RWPE2 (cell line): Measurements from ENCODE around the gene ZMYND10.

Experiments used
- ATAC-seq: fragments of 200-7000 bp; cut with Tn5 transposase; 3 replicates; pipeline ENCODE4 v1.9.1; 2021; ENCODE audit warnings: low read depth
- DNase-seq: peaks from one replicate; pipeline ENCODE4 v3.0.0-alpha.2; 2020; ENCODE audit warnings: low spot score
- H3K27ac ChIP-seq: fragments of 450-650 bp; 2 replicates; pipeline ENCODE4 v1.5.1; 2017; ENCODE audit warnings: mild to moderate bottlenecking; ENCODE audit not compliant: poor library complexity, severe bottlenecking
- H3K27me3 ChIP-seq: fragments of 250-450 bp; sonication (Bioruptor Pico); 2 replicates; pipeline ENCODE4 v1.5.1; 2021; ENCODE audit warnings: mild to moderate bottlenecking, moderate library complexity; ENCODE audit not compliant: insufficient read depth, poor library complexity, severe bottlenecking
- H3K36me3 ChIP-seq: fragments of 250-450 bp; sonication (Bioruptor Pico); 2 replicates; pipeline ENCODE4 v1.5.1; 2020; ENCODE audit warnings: low read depth, mild to moderate bottlenecking, moderate library complexity
- H3K4me1 ChIP-seq: fragments of 250-450 bp; sonication (Bioruptor Pico); 2 replicates; pipeline ENCODE4 v1.5.1; 2021; ENCODE audit warnings: mild to moderate bottlenecking, moderate library complexity; ENCODE audit not compliant: insufficient read depth, poor library complexity, severe bottlenecking
- H3K4me3 ChIP-seq: fragments of 250-450 bp; sonication (Bioruptor Pico); 2 replicates; pipeline ENCODE4 v1.5.1; 2021; ENCODE audit warnings: mild to moderate bottlenecking, moderate library complexity; ENCODE audit not compliant: severe bottlenecking
- H3K9me3 ChIP-seq: fragments of 250-450 bp; sonication (Bioruptor Pico); 2 replicates; pipeline ENCODE4 v1.5.1; 2021; ENCODE audit warnings: mild to moderate bottlenecking, moderate library complexity; ENCODE audit not compliant: severe bottlenecking
- TF ChIP-seq, protein P1 (sequence below): fragments of 450-650 bp; IDR thresholded peaks from one replicate; pipeline ENCODE4 v1.5.1; 2017; ENCODE audit warnings: mild to moderate bottlenecking, moderate library complexity; ENCODE audit not compliant: poor library complexity, severe bottlenecking

ZMYND10 gene

GRCh38 chr3:50365080-50365841 is 19.7 kb upstream of the ZMYND10 start:
- DNase-seq = peak; percentile 92
- Histone ChIP-seq H3K27me3 (no peaks in the 10 kb centered on the region), H3K27ac (no peak overlapping the region), H3K9me3 (no peaks in the 10 kb centered on the region), H3K36me3 (no peaks in the 10 kb centered on the region), H3K4me1 (peaks cover 7% of the 10 kb centered on the region), H3K4me3 (peak overlapping the region; percentile 32)
- peak; percentile 87 for ATAC-seq
- TF ChIP-seq, protein P1, sequence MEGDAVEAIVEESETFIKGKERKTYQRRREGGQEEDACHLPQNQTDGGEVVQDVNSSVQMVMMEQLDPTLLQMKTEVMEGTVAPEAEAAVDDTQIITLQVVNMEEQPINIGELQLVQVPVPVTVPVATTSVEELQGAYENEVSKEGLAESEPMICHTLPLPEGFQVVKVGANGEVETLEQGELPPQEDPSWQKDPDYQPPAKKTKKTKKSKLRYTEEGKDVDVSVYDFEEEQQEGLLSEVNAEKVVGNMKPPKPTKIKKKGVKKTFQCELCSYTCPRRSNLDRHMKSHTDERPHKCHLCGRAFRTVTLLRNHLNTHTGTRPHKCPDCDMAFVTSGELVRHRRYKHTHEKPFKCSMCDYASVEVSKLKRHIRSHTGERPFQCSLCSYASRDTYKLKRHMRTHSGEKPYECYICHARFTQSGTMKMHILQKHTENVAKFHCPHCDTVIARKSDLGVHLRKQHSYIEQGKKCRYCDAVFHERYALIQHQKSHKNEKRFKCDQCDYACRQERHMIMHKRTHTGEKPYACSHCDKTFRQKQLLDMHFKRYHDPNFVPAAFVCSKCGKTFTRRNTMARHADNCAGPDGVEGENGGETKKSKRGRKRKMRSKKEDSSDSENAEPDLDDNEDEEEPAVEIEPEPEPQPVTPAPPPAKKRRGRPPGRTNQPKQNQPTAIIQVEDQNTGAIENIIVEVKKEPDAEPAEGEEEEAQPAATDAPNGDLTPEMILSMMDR = no peak

DNA sequence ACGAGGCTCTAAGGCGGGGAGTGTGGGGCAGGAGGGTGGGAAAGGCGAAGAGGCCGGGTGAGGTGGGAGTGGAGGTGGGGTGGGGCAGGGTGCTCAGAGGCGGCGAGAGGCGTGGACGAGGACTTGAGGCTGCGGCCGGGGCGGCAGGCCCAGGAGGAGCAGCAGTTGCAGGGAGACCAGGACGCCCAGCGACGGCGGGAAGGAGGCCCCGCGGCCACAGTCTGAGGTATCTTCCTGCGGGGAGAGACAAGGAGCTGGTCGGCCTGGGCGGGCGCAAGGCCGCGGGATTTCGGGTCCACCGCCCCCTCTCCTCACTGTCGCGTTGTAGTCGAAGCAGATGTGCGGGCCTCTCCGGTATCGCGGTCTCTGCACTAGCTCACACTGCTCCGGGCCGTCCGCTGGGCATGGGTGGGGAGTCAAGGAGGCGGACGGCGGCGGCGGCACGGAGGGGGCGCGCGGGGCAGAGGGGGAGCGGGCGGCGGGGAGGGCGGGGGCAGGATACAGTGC is 19.1 kb upstream of the ZMYND10 start:
- no peak overlapping the region for H3K27ac ChIP-seq
- TF ChIP-seq, protein P1 = no peak
- peaks cover 7% of the 10 kb centered on the region for H3K4me1 ChIP-seq
- H3K27me3 ChIP-seq = no peaks in the 10 kb centered on the region
- H3K36me3 ChIP-seq = no peaks in the 10 kb centered on the region
- H3K9me3 ChIP-seq = no peaks in the 10 kb centered on the region
- ATAC-seq (peak; percentile 20), DNase-seq (no peak)
- peak overlapping the region; percentile 32 for H3K4me3 ChIP-seq

- TF ChIP-seq, protein P1 = no peak
- Histone ChIP-seq H3K27ac (no peak overlapping the region), H3K9me3 (no peaks in the 10 kb centered on the region), H3K27me3 (no peaks in the 10 kb centered on the region), H3K36me3 (peaks cover 20% of the 10 kb centered on the region), H3K4me3 (peak overlapping the region; percentile 56), H3K4me1 (peaks cover 13% of the 10 kb centered on the region)
- no peak for ATAC-seq
- DNase-seq = no peak
Measured at GRCh38 chr3:50359760-50360110, 14.2 kb upstream of the ZMYND10 start.

DNA sequence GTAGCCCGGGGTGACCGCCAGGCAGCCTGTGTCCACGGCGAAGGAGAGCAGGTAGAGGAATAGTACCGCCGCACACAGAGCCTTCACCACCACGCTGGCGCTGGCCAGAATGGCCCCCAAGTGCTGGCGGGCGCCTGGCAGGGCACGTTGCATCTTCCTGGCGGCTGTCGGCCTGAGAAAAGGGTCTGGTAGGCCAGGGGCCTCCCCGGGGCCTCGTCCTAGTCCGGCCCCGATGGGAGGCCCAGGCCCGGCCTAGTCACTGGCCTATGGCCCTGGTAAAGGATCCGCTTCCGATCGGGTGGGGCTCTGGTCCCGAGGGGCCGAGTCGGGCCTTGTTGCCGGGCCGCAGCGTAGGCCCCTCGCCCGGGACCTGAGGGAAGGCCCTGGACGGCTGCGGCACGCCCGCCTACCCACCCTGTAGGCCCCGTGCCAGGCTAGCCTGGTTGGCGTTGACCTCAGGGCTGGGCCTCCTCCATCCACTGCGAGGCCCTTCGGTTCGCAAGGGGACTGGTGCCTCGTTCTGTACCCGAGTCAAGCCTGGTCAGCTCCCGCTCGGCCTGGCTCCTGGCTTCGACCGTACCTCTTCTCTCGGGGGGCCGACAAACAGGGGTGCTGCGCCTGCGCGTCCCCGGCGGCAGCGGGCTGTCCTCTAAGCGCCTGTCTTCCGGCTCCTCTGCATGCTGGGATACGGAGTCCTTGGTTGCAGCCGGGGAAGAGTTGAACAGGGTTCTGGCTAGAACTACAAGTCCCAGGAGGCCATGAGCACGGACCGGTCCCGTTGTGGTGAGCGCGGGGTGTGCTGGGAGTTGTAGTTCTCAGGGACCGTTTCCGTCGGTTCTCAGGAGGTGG is 13.6 kb upstream of the ZMYND10 start, which contains the start of gene TMEM115:
Gene TMEM115, minus strand, starts transcription at position 611 of the 849 bp plus-strand sequence. Its CDS starts 458 bp downstream, at position 153.
- Histone ChIP-seq H3K9me3 (no peaks in the 10 kb centered on the region), H3K27ac (peak within 1 kb of the TSS; percentile 31), H3K4me1 (peaks cover 13% of the 10 kb centered on the region), H3K36me3 (peaks cover 22% of the 10 kb centered on the region), H3K27me3 (no peaks in the 10 kb centered on the region), H3K4me3 (peak within 1 kb of the TSS; percentile 56)
- ATAC-seq = peak; percentile 98
- DNase-seq = peak; percentile 98
- TF ChIP-seq, protein P1 = no peak
